Suprapubic skin (tissue), 4 donors: ENCODE data around the gene CACNB3.

Experiments used
- EP300 ChIP-seq: sonication (generic); formaldehyde crosslinking; IDR thresholded peaks from one replicate; pipeline ENCODE4 v1.6.1; 2017; ENCODE audit warnings: antibody characterized with exemption
- POLR2A ChIP-seq, 2 donors: fragments of 450-650 bp; IDR thresholded peaks; one replicate each; pipeline ENCODE4 v1.6.1; 2017; ENCODE audit warnings: antibody characterized with exemption in 2 of 2, mild to moderate bottlenecking in 2 of 2, moderate library complexity in 2 of 2
- POLR2AphosphoS5 ChIP-seq, 3 donors: sonication (generic); formaldehyde crosslinking; IDR thresholded peaks; one replicate each; pipeline ENCODE4 v1.6.1; 2017; ENCODE audit warnings: antibody characterized with exemption in 3 of 3
- TF ChIP-seq, protein P1 (sequence below), 2 donors: fragments of 200-600 bp in 1 of 2; fragments of 450-650 bp in 1 of 2; sonication (generic) in 1 of 2; IDR thresholded peaks; one replicate each; pipeline ENCODE4 v1.5.1; 2016 to 2019; ENCODE audit warnings: antibody characterized with exemption in 2 of 2, mild to moderate bottlenecking in 1 of 2, moderate library complexity in 1 of 2

DNA sequence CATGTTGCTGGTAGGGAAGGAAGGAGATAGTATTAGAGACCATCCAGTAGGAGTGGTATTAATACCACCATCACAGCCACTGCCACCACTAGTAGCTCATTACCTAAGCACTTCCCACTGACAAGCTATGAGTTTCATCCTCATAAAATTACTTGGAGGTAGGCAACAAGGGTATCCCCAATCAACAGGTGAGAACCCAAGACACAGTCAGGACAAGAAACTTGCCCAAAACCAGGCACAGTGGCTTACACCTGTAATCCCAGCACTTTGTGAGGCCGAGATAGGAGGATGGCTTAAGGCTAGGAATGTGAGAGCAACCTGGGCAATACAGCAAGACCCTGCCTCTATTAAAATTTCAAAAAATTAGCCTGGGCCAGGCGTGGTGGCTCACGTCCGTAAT is 34.9 kb upstream of the CACNB3 start:
- TF ChIP-seq, protein P1, sequence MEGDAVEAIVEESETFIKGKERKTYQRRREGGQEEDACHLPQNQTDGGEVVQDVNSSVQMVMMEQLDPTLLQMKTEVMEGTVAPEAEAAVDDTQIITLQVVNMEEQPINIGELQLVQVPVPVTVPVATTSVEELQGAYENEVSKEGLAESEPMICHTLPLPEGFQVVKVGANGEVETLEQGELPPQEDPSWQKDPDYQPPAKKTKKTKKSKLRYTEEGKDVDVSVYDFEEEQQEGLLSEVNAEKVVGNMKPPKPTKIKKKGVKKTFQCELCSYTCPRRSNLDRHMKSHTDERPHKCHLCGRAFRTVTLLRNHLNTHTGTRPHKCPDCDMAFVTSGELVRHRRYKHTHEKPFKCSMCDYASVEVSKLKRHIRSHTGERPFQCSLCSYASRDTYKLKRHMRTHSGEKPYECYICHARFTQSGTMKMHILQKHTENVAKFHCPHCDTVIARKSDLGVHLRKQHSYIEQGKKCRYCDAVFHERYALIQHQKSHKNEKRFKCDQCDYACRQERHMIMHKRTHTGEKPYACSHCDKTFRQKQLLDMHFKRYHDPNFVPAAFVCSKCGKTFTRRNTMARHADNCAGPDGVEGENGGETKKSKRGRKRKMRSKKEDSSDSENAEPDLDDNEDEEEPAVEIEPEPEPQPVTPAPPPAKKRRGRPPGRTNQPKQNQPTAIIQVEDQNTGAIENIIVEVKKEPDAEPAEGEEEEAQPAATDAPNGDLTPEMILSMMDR (IDR thresholded peaks at IDR 0.05), result no peak
- TF ChIP-seq EP300 (no peak), POLR2A (IDR thresholded peaks at IDR 0.05) (no peak), POLR2AphosphoS5 (IDR thresholded peaks at IDR 0.05) (no peak)
